GM18909 (cell line): ENCODE measurements around the gene FAM210B.
A peak's percentile ranks its signal among the peaks of the same experiment; 100 is the strongest.
"Not testable (repeated sequence)": the region's sequence is repeated elsewhere in the genome, so short reads cannot be mapped to it uniquely, and the experiment has no call there.

ENCODE experiments used
- ATAC-seq: cut with Tn5 transposase; IDR thresholded peaks from one replicate; pipeline ENCODE4 v1.9.1; 2021; ENCODE audit warnings: mild to moderate bottlenecking; ENCODE audit not compliant: unreplicated experiment, poor library complexity

FAM210B gene

DNA sequence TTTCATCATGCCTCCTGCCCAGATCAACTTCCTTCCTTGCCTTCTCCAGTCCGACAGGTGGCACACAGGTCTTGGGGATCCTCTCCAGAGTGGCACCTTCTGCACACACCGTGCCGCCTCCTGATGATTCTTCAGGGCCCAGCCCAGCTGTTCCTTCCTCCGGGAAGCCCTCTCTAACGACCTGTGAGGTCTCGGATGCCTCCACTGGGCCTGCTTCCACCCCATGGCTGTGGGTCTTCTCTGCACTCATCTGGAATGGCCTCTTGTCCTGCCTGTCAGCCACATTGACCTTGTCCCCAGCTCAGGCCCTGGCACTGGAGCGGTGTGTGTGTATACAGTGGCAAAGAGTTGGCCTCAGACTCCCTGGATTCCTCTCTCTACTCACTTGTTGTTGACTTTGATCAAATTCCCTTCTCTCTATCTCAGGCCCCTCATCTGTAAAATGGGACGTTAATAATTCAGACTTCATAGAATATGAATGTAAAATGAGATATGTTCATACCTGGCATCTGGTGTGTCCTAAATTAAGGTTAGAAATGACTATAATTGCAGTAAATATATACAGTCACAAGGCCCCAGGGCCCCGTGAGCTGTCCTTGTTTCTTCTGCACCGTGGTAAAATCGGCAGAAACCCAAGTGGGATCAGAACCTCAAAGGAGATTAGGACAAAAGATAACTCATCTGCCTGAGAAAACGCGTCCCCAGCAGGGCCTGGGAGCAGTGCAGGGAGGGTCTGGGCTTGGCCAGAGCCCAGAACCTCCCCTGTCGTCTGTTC lies 1.5 kb downstream of the FAM210B start:
- no peak for ATAC-seq

DNA sequence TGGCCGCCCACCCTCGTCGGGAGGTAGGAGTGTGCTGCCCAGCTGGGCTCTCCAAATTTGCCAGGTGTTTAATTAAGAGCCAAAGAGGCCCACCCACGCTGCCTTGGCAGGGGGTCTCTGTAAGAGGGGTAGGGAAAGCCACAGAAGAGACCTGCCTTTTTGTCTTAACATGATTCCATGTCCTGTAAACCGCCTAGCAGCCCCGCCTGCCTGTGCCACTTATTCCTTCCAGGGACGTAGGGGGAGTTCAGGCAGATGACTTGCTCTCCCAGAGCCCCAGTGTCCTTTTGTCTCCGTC lies 2.1 kb downstream of the FAM210B start:
- no peak for ATAC-seq

DNA sequence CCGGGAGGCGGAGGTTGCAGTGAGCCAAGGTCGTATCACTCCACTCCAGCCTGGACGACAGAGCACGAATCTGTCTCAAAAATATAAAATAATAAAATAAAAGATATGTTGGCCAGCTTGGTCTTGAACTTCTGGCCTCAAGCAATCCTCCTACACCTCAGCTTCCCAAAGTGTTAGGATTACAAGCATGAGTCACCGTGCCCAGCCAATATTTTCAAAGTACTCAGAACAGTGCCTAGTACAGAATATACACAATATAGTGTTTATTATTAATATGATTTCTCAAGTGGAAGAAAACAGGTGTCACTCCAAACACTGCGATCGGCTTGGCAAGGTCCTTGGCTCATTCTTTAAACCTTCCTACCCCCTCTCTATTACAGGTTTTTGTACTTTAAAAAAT lies 3.1 kb downstream of the FAM210B start:
- no peak for ATAC-seq

- no peak for ATAC-seq
Observed at GRCh38 chr20:56362833-56363413, 4.1 kb downstream of the FAM210B start.

- ATAC-seq = no peak
Observed at GRCh38 chr20:56363491-56363890, 4.7 kb downstream of the FAM210B start.

DNA sequence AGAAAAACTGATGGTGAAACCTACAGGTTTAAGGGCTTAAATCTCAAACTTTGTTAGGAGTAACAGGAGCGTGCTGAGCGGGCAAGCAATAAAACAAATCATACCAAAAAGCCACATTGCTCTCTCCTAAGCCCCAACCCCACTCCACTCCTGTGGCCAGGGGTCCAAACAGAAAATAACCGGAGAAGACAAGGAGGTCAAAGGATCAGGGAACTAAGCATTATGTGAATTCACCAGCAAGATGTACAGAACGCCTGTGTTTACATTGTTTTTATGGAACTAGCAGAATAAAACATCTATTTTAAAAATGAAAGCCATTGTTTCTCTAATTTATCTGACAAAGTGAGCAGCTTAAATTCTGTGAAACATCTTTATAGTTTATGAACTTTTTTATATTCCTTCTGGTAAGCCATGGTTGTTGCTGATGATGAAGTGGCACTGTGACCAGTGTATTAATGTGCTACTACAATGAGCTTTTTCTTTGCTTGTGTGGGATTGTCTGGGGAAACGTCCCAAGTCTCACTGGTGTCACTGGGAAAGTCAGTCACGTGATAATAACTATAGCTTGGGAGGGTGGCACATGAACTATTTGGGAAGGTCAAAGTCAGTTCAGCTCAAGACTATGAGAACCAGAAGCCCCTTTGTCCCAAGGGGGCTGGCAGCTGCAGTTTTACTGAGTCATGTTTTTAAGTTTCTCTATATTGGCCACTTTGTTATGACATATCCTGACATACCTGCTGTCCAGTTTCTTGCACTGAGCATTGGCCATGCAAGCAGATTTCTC lies 9.8 kb downstream of the FAM210B start:
- no peak for ATAC-seq

- no peak for ATAC-seq
Observed at GRCh38 chr20:56369179-56369578, 10.4 kb downstream of the FAM210B start.

GRCh38 chr20:56371977-56372376 lies 13.2 kb downstream of the FAM210B start:
- no peak for ATAC-seq

- no peak for ATAC-seq
Observed at GRCh38 chr20:56372850-56373249, 14.1 kb downstream of the FAM210B start.

GRCh38 chr20:56373942-56374341 lies 15.2 kb downstream of the FAM210B start:
- ATAC-seq = peak; percentile 68

- no peak for ATAC-seq
Observed at GRCh38 chr20:56376331-56376730, 17.6 kb downstream of the FAM210B start.

- ATAC-seq = no peak
Observed at GRCh38 chr20:56378386-56378785, 19.6 kb downstream of the FAM210B start.

DNA sequence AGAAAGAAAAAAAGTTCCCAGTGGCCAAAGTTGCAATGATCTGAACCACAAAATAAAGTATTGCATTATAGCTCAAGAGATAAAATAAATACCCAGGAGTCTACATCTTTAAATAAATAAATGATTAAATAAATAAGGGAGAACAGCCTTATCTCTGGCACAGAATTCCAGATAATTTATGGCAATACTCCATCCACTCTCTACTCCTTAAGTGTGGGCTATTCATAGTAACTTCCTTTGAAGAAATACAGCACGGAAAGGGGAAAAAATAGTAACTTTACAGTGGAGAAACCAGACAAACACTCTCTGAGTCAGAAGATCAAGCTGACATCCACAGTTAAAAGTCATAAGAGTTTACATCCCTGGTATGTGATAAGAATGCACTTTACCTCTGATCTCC lies 21.6 kb downstream of the FAM210B start:
- ATAC-seq = no peak

GRCh38 chr20:56381501-56381900 lies 22.7 kb downstream of the FAM210B start:
- ATAC-seq = no peak

GRCh38 chr20:56382696-56383095 lies 23.9 kb downstream of the FAM210B start:
- ATAC-seq = no peak

- no peak for ATAC-seq
Observed at GRCh38 chr20:56383334-56383733, 24.6 kb downstream of the FAM210B start.

- no peak for ATAC-seq
Observed at GRCh38 chr20:56385130-56385529, 26.4 kb downstream of the FAM210B start.

DNA sequence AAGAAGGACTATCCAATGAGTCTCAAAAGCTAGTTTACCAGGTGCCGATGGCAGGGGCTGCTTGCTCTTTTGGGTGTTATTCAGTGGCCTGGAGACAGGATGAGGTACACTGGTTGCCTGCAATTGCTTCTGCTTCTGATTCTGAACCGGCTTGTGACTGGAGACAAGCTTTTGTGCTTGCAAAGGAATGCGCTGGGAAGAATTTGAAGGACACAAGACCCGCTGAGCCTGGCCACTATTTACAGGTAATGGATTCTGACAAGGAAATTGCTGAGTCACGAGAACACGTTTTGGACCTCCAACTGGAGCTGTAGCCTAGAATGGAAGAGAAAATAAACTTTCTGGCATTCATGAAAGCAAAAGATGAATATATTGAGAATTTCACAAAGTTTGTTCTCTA lies 27.4 kb downstream of the FAM210B start:
- ATAC-seq = no peak

- no peak for ATAC-seq
Observed at GRCh38 chr20:56388882-56389281, 30.1 kb downstream of the FAM210B start.

DNA sequence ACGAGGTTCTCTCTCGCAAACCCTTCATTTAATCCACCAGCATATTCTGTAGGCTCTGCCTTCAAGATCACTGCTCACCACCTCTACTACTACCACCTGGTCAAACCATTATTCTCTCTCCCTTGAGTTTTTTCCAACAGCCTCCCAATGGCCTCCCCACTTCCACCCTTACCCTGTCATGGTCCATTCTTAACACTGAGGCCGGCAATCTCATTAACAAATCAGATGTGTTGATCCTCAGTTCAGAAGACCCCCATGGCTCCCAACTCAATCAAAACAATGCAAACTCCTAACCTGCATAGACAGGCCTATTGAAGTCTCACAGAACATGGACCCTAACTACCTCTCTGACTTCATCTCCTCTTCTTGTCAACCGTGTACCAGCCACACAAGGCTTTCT lies 31.0 kb downstream of the FAM210B start:
- no peak for ATAC-seq

GRCh38 chr20:56390396-56390795 lies 31.6 kb downstream of the FAM210B start:
- not testable (repeated sequence) for ATAC-seq

- ATAC-seq = no peak
Observed at GRCh38 chr20:56391037-56391436, 32.3 kb downstream of the FAM210B start.
